ENCODE results near the gene OR5B21.

The OR5B21 gene

DNA sequence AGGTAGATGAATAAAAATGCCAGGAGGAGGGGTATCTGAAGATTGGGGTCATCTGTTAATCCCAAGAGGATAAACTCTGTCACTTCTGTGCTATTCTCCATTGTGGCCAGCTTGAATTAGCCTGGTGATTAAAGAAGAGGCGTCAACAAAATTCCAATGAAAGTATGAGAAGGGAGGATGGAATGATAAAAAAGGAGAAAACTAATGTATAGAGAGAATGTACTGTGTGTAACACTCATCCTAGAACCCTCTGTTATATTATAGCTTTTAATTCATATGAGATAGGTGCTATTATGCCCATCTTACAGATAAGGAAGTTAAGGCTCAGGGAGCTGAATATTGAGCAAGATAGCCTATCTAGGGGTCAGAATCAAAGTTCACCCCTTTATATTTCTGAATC, at the start of gene OR5B21:
TSS of gene OR5B21 (minus strand) at position 101 of the 400 bp plus-strand sequence. CDS start at position 101, 0 bp downstream.
- Histone ChIP-seq H3K27me3 (ENCODE audit: insufficient read depth, low read length, poor library complexity, severe bottlenecking) (no peaks in the 10 kb centered on the region), H3K9ac (ENCODE audit: low read depth, low read length, poor library complexity, severe bottlenecking) (no peak within 1 kb of the TSS), H4K20me1 (ENCODE audit: insufficient read depth, low read length, poor library complexity, severe bottlenecking) (no peaks in the 10 kb centered on the region), H3K36me3 (ENCODE audit: insufficient read depth, low read length) (no peaks in the 10 kb centered on the region), H3K9me2 (replicated peaks; ENCODE audit: low read depth, low read length) (no peaks in the 10 kb centered on the region), H3K4me3 (ENCODE audit: low read length, poor library complexity, severe bottlenecking) (no peak within 1 kb of the TSS), H3K9me3 (ENCODE audit: insufficient read depth, low read depth, low read length) (no peaks in the 10 kb centered on the region), H3K4me2 (ENCODE audit: low read depth, low read length, poor library complexity, severe bottlenecking) (no peak within 1 kb of the TSS), H3K79me2 (ENCODE audit: insufficient read depth, low read length) (no peaks in the 10 kb centered on the region), H2AFZ (ENCODE audit: low read length) (no peak within 1 kb of the TSS; the same call in 1 of the 2 replicates), H3K4me1 (ENCODE audit: insufficient read depth, low read length, poor library complexity, severe bottlenecking) (peaks cover 10% of the 10 kb centered on the region), H3F3A (ENCODE audit: low read depth) (no peaks in the 10 kb centered on the region)
- no peak for TF ChIP-seq EZH2phosphoT487 (IDR thresholded peaks at IDR 0.05; ENCODE audit: borderline replicate concordance)
- TF ChIP-seq, protein P1, sequence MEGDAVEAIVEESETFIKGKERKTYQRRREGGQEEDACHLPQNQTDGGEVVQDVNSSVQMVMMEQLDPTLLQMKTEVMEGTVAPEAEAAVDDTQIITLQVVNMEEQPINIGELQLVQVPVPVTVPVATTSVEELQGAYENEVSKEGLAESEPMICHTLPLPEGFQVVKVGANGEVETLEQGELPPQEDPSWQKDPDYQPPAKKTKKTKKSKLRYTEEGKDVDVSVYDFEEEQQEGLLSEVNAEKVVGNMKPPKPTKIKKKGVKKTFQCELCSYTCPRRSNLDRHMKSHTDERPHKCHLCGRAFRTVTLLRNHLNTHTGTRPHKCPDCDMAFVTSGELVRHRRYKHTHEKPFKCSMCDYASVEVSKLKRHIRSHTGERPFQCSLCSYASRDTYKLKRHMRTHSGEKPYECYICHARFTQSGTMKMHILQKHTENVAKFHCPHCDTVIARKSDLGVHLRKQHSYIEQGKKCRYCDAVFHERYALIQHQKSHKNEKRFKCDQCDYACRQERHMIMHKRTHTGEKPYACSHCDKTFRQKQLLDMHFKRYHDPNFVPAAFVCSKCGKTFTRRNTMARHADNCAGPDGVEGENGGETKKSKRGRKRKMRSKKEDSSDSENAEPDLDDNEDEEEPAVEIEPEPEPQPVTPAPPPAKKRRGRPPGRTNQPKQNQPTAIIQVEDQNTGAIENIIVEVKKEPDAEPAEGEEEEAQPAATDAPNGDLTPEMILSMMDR (conservative IDR thresholded peaks at IDR 0.05; ENCODE audit: low read length) = no peak

DNA sequence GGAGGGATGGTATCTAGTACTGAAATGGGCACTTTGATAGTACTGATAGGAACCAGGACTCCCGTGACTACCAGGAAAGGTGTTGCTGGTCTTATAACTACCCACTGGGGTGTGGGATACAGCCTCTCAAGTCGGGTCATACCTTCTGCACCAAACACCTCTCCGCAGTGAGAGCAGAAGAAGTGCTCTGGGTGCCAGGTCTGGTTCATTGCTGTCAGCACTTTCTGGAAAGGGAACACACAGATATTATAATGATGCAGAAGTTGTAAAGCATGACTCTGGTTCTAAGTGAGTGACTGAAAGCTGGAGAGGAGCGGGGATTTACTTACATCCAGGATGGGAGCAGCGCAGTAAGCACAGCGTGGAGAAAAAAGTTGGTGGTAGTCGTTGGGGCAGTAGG, 41.7 kb upstream of the OR5B21 start:
- no peaks in the 10 kb centered on the region for H3K9me2 ChIP-seq (replicated peaks; ENCODE audit: low read depth, low read length)
- no peak overlapping the region for H3K4me2 ChIP-seq (ENCODE audit: low read depth, low read length, poor library complexity, severe bottlenecking)
- no peaks in the 10 kb centered on the region for H3K9me3 ChIP-seq (ENCODE audit: insufficient read depth, low read depth, low read length)
- no peaks in the 10 kb centered on the region for H4K20me1 ChIP-seq (ENCODE audit: insufficient read depth, low read length, poor library complexity, severe bottlenecking)
- no peaks in the 10 kb centered on the region for H3K4me1 ChIP-seq (ENCODE audit: insufficient read depth, low read length, poor library complexity, severe bottlenecking)
- TF ChIP-seq EZH2phosphoT487 (IDR thresholded peaks at IDR 0.05; ENCODE audit: borderline replicate concordance) = no peak
- TF ChIP-seq, protein P1 (conservative IDR thresholded peaks at IDR 0.05; ENCODE audit: low read length) = no peak
- no peaks in the 10 kb centered on the region for H3F3A ChIP-seq (ENCODE audit: low read depth)
- H3K4me3 ChIP-seq (ENCODE audit: low read length, poor library complexity, severe bottlenecking) = no peak overlapping the region
- no peaks in the 10 kb centered on the region for H3K79me2 ChIP-seq (ENCODE audit: insufficient read depth, low read length)
- H3K9ac ChIP-seq (ENCODE audit: low read depth, low read length, poor library complexity, severe bottlenecking) = no peak overlapping the region
- H3K27me3 ChIP-seq (ENCODE audit: insufficient read depth, low read length, poor library complexity, severe bottlenecking) = no peaks in the 10 kb centered on the region
- H2AFZ ChIP-seq (ENCODE audit: low read length) = no peak overlapping the region
- H3K36me3 ChIP-seq (ENCODE audit: insufficient read depth, low read length) = peaks cover 99% of the 10 kb centered on the region

DNA sequence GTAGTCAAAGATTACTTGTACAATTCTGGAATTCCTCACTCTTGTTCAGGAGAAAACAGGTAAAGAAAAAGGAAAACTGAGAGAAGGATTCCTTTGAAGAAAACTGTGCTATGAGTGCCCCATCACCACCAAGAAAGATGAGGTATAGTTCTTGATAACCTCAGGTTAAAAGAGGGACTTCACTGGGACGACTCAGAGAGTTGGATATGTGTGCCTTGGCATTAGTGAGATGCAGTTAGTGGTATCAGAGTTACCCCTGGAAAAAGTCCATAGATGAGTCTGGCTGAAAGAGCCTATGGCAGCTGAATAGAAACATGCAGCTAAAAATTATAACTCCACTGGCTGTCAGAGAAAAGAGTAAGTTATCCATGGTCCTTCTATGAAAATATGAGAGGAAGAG, 38.9 kb upstream of the OR5B21 start:
- H3K4me3 ChIP-seq (ENCODE audit: low read length, poor library complexity, severe bottlenecking) = no peak overlapping the region
- no peaks in the 10 kb centered on the region for H3K9me3 ChIP-seq (ENCODE audit: insufficient read depth, low read depth, low read length)
- no peak overlapping the region for H3K9ac ChIP-seq (ENCODE audit: low read depth, low read length, poor library complexity, severe bottlenecking)
- 0 out of 2 replicates have a peak, but pooled peaks cover 4% of the 10 kb centered on the region for H3F3A ChIP-seq (ENCODE audit: low read depth)
- H3K36me3 ChIP-seq (ENCODE audit: insufficient read depth, low read length) = peaks cover 92% of the 10 kb centered on the region; the same call in 1 of the 2 replicates
- H2AFZ ChIP-seq (ENCODE audit: low read length) = no peak overlapping the region
- H3K4me1 ChIP-seq (ENCODE audit: insufficient read depth, low read length, poor library complexity, severe bottlenecking) = no peaks in the 10 kb centered on the region
- H3K27me3 ChIP-seq (ENCODE audit: insufficient read depth, low read length, poor library complexity, severe bottlenecking) = no peaks in the 10 kb centered on the region
- H3K9me2 ChIP-seq (replicated peaks; ENCODE audit: low read depth, low read length) = no peaks in the 10 kb centered on the region
- no peaks in the 10 kb centered on the region for H3K79me2 ChIP-seq (ENCODE audit: insufficient read depth, low read length)
- no peaks in the 10 kb centered on the region for H4K20me1 ChIP-seq (ENCODE audit: insufficient read depth, low read length, poor library complexity, severe bottlenecking)
- no peak overlapping the region for H3K4me2 ChIP-seq (ENCODE audit: low read depth, low read length, poor library complexity, severe bottlenecking)
- TF ChIP-seq EZH2phosphoT487 (IDR thresholded peaks at IDR 0.05; ENCODE audit: borderline replicate concordance) = no peak
- TF ChIP-seq, protein P1 (conservative IDR thresholded peaks at IDR 0.05; ENCODE audit: low read length) = no peak
